HepG2 (cell line): Measurements from ENCODE around the gene PA2G4. TPM values are rescaled to one million over a fixed set of nuclear protein-coding genes. Genes with fewer than 3 reads are reported as not detected.

ENCODE experiments used
- AFF4 ChIP-seq: sonication (generic); formaldehyde crosslinking; IDR thresholded peaks from 2 replicates; pipeline ENCODE4 v1.4.0; 2020; ENCODE audit warnings: missing genetic modification reagents
- ATF7-NPFF ChIP-seq: sonication (generic); formaldehyde crosslinking; IDR thresholded peaks from 2 replicates; pipeline ENCODE4 v1.8.1; 2023; ENCODE audit warnings: mild to moderate bottlenecking, low read depth, missing genetic modification reagents, moderate library complexity
- CHCHD3 ChIP-seq: sonication (generic); formaldehyde crosslinking; IDR thresholded peaks from 2 replicates; pipeline ENCODE4 v1.8.0; 2022; ENCODE audit warnings: mild to moderate bottlenecking, missing genetic modification reagents, moderate library complexity
- GRHL1 ChIP-seq: sonication (generic); formaldehyde crosslinking; conservative IDR thresholded peaks from 2 replicates; pipeline ENCODE4 v1.8.0; 2022; ENCODE audit warnings: missing genetic modification reagents
- KLF16 ChIP-seq, 2 experiments: sonication (generic) in 1 of 2; formaldehyde crosslinking in 1 of 2; IDR thresholded peaks; 2 replicates each; pipeline versions ENCODE4 v1.6.1 to v1.8.0; 2016 to 2023; ENCODE audit warnings: missing genetic modification reagents in 2 of 2, missing compliant biosample characterization in 1 of 2
- MTA1 ChIP-seq: sonication (generic); formaldehyde crosslinking; IDR thresholded peaks from 2 replicates; pipeline ENCODE4 v1.4.0; 2020; ENCODE audit warnings: missing genetic modification reagents, mild to moderate bottlenecking, borderline replicate concordance
- SOX13 ChIP-seq, 3 experiments: fragments of 450-650 bp in 1 of 3; sonication (generic) in 1 of 3; formaldehyde crosslinking in 1 of 3; IDR thresholded peaks in 2 of 3; conservative IDR thresholded peaks in 1 of 3; 2 replicates each; pipeline versions ENCODE4 v1.5.0 to v1.6.1; 2016 to 2020; ENCODE audit warnings: antibody characterized with exemption in 1 of 3, mild to moderate bottlenecking in 1 of 3, missing compliant biosample characterization in 1 of 3, missing genetic modification reagents in 1 of 3, moderate library complexity in 1 of 3
- SP4 ChIP-seq: sonication (generic); formaldehyde crosslinking; IDR thresholded peaks from 2 replicates; pipeline ENCODE4 v1.8.1; 2023; ENCODE audit warnings: mild to moderate bottlenecking, missing genetic modification reagents
- TEAD3 ChIP-seq: optimal IDR thresholded peaks from 2 replicates; pipeline ENCODE3; 2016; ENCODE audit warnings: borderline replicate concordance
- ZBTB3 ChIP-seq: sonication (generic); formaldehyde crosslinking; IDR thresholded peaks from 2 replicates; pipeline ENCODE4 v1.4.0; 2020; ENCODE audit warnings: low read depth, mild to moderate bottlenecking, moderate library complexity, missing genetic modification reagents, borderline replicate concordance
- ZFP41 ChIP-seq: sonication (generic); formaldehyde crosslinking; IDR thresholded peaks from 2 replicates; pipeline ENCODE4 v1.4.0; 2020; ENCODE audit warnings: mild to moderate bottlenecking, missing genetic modification reagents, borderline replicate concordance
- ZNF263 ChIP-seq: sonication (generic); formaldehyde crosslinking; IDR thresholded peaks from 2 replicates; pipeline ENCODE4 v1.4.0; 2020; ENCODE audit warnings: missing genetic modification reagents
- ZNF607 ChIP-seq: sonication (generic); formaldehyde crosslinking; IDR thresholded peaks from 2 replicates; pipeline ENCODE4 v1.5.1; 2020; ENCODE audit warnings: missing genetic modification reagents, mild to moderate bottlenecking, borderline replicate concordance
- ZNF678 ChIP-seq: sonication (generic); formaldehyde crosslinking; IDR thresholded peaks from 2 replicates; pipeline ENCODE4 v1.4.0; 2020; ENCODE audit warnings: mild to moderate bottlenecking, missing genetic modification reagents
- ZNF782 ChIP-seq: sonication (generic); formaldehyde crosslinking; IDR thresholded peaks from 2 replicates; pipeline ENCODE4 v1.4.0; 2020; ENCODE audit warnings: missing genetic modification reagents, mild to moderate bottlenecking, borderline replicate concordance
- polyA plus RNA-seq, 8 experiments: library from polyadenylated mRNA; depleted of rRNA in 3 of 8; stranded (reverse) in 7 of 8; unstranded in 1 of 8; fragments of >200 nt; fragmentation: Illumina TruSeq in 4 of 8; extraction: Trizol in 4 of 8; gene quantifications; 2 replicates each; pipeline versions ENCODE4 v1.2.1 to v1.2.3, GENCODE V29; 2011 to 2016; ENCODE audit warnings: low read depth in 4 of 8, missing spikeins in 1 of 8, mixed read lengths in 1 of 8; ENCODE audit not compliant: insufficient read depth in 1 of 8
- total RNA-seq, 5 experiments: library from RNA; depleted of rRNA; stranded (reverse); fragments of >200 nt; fragmentation: Illumina TruSeq; extraction: Trizol; gene quantifications; 2 replicates each; pipeline ENCODE4 v1.2.3, GENCODE V29; 2016; ENCODE audit warnings: low read depth in 1 of 5
- TF ChIP-seq, protein P1 (sequence below), 2 experiments: sonication (generic) in 1 of 2; formaldehyde crosslinking in 1 of 2; IDR thresholded peaks; 2 replicates each; pipeline versions ENCODE4 v1.5.1 to v1.6.1; 2011 to 2020; ENCODE audit warnings: borderline replicate concordance in 1 of 2, low read depth in 1 of 2, low read length in 1 of 2, mild to moderate bottlenecking in 1 of 2, missing genetic modification reagents in 1 of 2, moderate library complexity in 1 of 2
- TF ChIP-seq, protein P2 (sequence below): sonication (generic); formaldehyde crosslinking; IDR thresholded peaks from 2 replicates; pipeline ENCODE4 v1.4.0; 2020; ENCODE audit warnings: mild to moderate bottlenecking, missing genetic modification reagents

Gene PA2G4
- total and polyA plus RNA-seq, 2 of the 13 experiments (the other 11 are each of a cell fraction or from before 2014, with no cell fraction given) = 147 to 240 TPM

GRCh38 chr12:56079723-56080555 is 24.4 kb upstream of the PA2G4 start, which contains the start of gene ERBB3 (continued):
- TF ChIP-seq, protein P1, sequence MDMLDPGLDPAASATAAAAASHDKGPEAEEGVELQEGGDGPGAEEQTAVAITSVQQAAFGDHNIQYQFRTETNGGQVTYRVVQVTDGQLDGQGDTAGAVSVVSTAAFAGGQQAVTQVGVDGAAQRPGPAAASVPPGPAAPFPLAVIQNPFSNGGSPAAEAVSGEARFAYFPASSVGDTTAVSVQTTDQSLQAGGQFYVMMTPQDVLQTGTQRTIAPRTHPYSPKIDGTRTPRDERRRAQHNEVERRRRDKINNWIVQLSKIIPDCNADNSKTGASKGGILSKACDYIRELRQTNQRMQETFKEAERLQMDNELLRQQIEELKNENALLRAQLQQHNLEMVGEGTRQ (IDR thresholded peaks at IDR 0.05; ENCODE audit: low read depth, low read length) = no peak
- TF ChIP-seq, protein P1 (CRISPR knock-in tag; IDR thresholded peaks at IDR 0.05; ENCODE audit: borderline replicate concordance) = no peak
- TF ChIP-seq, protein P2, sequence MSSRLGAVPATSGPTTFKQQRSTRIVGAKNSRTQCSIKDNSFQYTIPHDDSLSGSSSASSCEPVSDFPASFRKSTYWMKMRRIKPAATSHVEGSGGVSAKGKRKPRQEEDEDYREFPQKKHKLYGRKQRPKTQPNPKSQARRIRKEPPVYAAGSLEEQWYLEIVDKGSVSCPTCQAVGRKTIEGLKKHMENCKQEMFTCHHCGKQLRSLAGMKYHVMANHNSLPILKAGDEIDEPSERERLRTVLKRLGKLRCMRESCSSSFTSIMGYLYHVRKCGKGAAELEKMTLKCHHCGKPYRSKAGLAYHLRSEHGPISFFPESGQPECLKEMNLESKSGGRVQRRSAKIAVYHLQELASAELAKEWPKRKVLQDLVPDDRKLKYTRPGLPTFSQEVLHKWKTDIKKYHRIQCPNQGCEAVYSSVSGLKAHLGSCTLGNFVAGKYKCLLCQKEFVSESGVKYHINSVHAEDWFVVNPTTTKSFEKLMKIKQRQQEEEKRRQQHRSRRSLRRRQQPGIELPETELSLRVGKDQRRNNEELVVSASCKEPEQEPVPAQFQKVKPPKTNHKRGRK (CRISPR knock-in tag) = no peak
- TF ChIP-seq ATF7-NPFF (CRISPR knock-in tag) (peak; percentile 25; the same call in 1 of the 2 replicates), ZNF263 (peak; percentile 88), ZBTB3 (CRISPR knock-in tag) (no peak), CHCHD3 (CRISPR knock-in tag) (peak; percentile 75), SP4 (CRISPR knock-in tag) (peak; percentile 78), ZFP41 (CRISPR knock-in tag) (no peak), TEAD3 (CRISPR knock-in tag) (peak; percentile 65), ZNF782 (0 out of 2 replicates have a peak, but pooled peaks have one; percentile 56), AFF4 (CRISPR knock-in tag) (peak; percentile 87), KLF16 (CRISPR knock-in tag; IDR thresholded peaks at IDR 0.05) (peak in 1 of 2 experiments; percentile 68; a peak in 1 of 4 replicates), GRHL1 (CRISPR knock-in tag) (no peak), MTA1 (CRISPR knock-in tag) (no peak), ZNF678 (CRISPR knock-in tag) (0 out of 2 replicates have a peak, but pooled peaks have one; percentile 14), SOX13 (IDR thresholded peaks at IDR 0.05) (no peak; the same call in 1 of the 2 replicates), SOX13 (CRISPR knock-in tag; conservative IDR thresholded peaks at IDR 0.05 in 1 of 2, IDR thresholded peaks at IDR 0.05 in 1 of 2) (peak in 1 of 2 experiments; percentile 65; a peak in 2 of 4 replicates), ZNF607 (peak; percentile 89)
